Testis (tissue), 3 donors: ENCODE measurements around the gene UBA6. TPM values are rescaled to one million over a fixed set of nuclear protein-coding genes. Genes with fewer than 3 reads are reported as not detected.

Experiments
- DNase-seq: peaks from one replicate; pipeline ENCODE4 v3.0.0-alpha.2; 2019
- H3K27ac ChIP-seq, 2 donors: fragments of 200-600 bp; sonication (generic); one replicate each; pipeline ENCODE4 v1.5.1; 2019
- H3K27me3 ChIP-seq: fragments of 200-600 bp; sonication (generic); one replicate; pipeline ENCODE4 v1.5.1; 2019
- H3K36me3 ChIP-seq: fragments of 200-600 bp; sonication (generic); one replicate; pipeline ENCODE4 v1.5.1; 2017; ENCODE audit warnings: low read depth; ENCODE audit errors: missing control alignments
- H3K4me1 ChIP-seq: fragments of 200-600 bp; sonication (generic); one replicate; pipeline ENCODE4 v1.5.1; 2019
- H3K4me3 ChIP-seq, 2 donors: fragments of 200-600 bp; sonication (generic); one replicate each; pipeline ENCODE4 v1.5.1; 2017 to 2019
- H3K9me3 ChIP-seq: fragments of 200-600 bp; sonication (generic); one replicate; pipeline ENCODE4 v1.5.1; 2017
- CTCF ChIP-seq, 3 experiments: fragments of 450-650 bp in 2 of 3; fragments of 200-600 bp in 1 of 3; sonication (generic) in 1 of 3; IDR thresholded peaks; one replicate each; pipeline ENCODE4 v1.5.1; 2016 to 2019; ENCODE audit warnings: antibody characterized with exemption in 3 of 3, mild to moderate bottlenecking in 2 of 3, moderate library complexity in 1 of 3
- POLR2A ChIP-seq: fragments of 450-650 bp; IDR thresholded peaks from one replicate; pipeline ENCODE4 v1.6.1; 2017; ENCODE audit warnings: antibody characterized with exemption, mild to moderate bottlenecking, moderate library complexity
- WGBS, 2 donors: methylation state at CpG; one replicate each; pipeline ENCODE4 v1.1.5; 2018; 5-methylcytosine and 5-hydroxymethylcytosine counted together
- intact Hi-C: fragments of 100-400 bp; cut with DNase I; formaldehyde crosslinking; loops from one replicate; pipeline ENCODE4 v1.15.1; 2023; ENCODE audit warnings: low total_unique reads
- polyA plus RNA-seq: library from polyadenylated mRNA; stranded (reverse); fragments of 350-450 nt; fragmentation: Illumina TruSeq; extraction: RNeasy Lipid Tissue Mini Kit (QIAGEN cat#74804); gene quantifications from one replicate; pipeline ENCODE4 v1.2.3, GENCODE V29; 2014; ENCODE audit warnings: low read depth, low replicate concordance; ENCODE audit not compliant: insufficient read depth
- total RNA-seq, 2 donors: library from RNA; depleted of rRNA; stranded (reverse); fragments of >200 nt; gene quantifications; one replicate each; pipeline ENCODE4 v1.2.3, GENCODE V29; 2016

The UBA6 gene
- total and polyA plus RNA-seq, 3 donors from 2014 or later = 19.7 to 86.8 (median 76.2) TPM

DNA sequence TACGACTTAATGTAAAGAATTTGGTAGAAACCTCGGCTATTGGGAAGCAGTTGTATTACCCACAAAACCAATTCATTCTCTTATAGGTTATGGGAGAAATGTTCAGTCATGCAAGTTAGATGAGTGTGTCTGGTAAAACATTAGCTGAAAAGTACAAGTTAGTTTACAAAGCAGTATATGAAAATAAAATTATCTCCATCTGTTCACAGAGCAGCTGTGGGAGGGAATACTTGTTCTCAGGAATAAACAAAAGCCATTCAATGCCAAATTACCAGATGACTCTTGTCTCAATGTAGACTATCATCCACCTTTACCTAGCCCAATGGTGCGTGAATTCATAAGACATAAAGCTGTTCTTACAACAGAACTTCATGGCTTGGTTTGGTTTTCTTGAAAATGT lies 113.8 kb downstream of the UBA6 start:
- Histone ChIP-seq H3K9me3 (no peaks in the 10 kb centered on the region), H3K36me3 (no peaks in the 10 kb centered on the region), H3K27me3 (no peaks in the 10 kb centered on the region), H3K4me3 (no peak overlapping the region), H3K4me1 (no peaks in the 10 kb centered on the region), H3K27ac (no peak overlapping the region)
- TF ChIP-seq POLR2A = no peak
- no peak for TF ChIP-seq CTCF (IDR thresholded peaks at IDR 0.05)
- no peak for DNase-seq
- WGBS, 2 donors = 90 to 92% methylated on average over 3 of the region's 3 CpGs
- intact Hi-C loops = no loop called here

GRCh38 chr4:67584496-67584895 lies 116.5 kb downstream of the UBA6 start:
- Histone ChIP-seq H3K4me3 (no peak overlapping the region), H3K4me1 (no peaks in the 10 kb centered on the region), H3K27ac (no peak overlapping the region), H3K27me3 (no peaks in the 10 kb centered on the region), H3K36me3 (no peaks in the 10 kb centered on the region), H3K9me3 (no peaks in the 10 kb centered on the region)
- DNase-seq = no peak
- intact Hi-C loops = no loop called here
- TF ChIP-seq CTCF (IDR thresholded peaks at IDR 0.05) = no peak

- no peak for TF ChIP-seq POLR2A
- no peak for TF ChIP-seq CTCF (IDR thresholded peaks at IDR 0.05)
- Histone ChIP-seq H3K4me3 (no peak overlapping the region), H3K9me3 (no peaks in the 10 kb centered on the region), H3K4me1 (no peaks in the 10 kb centered on the region), H3K27ac (no peak overlapping the region), H3K36me3 (no peaks in the 10 kb centered on the region), H3K27me3 (no peaks in the 10 kb centered on the region)
- 48 to 64% methylated on average over 2 of the region's 2 CpGs for WGBS, 2 donors
- intact Hi-C loops = no loop called here
- DNase-seq = no peak
Measured at GRCh38 chr4:67581913-67582312, 119.0 kb downstream of the UBA6 start.

GRCh38 chr4:67581208-67581857 lies 119.6 kb downstream of the UBA6 start:
- H3K4me1 ChIP-seq = no peaks in the 10 kb centered on the region
- no peak for TF ChIP-seq CTCF (IDR thresholded peaks at IDR 0.05)
- 76 to 80% methylated on average over 8 of the region's 8 CpGs for WGBS, 2 donors
- no peaks in the 10 kb centered on the region for H3K9me3 ChIP-seq
- intact Hi-C loops = no loop called here
- DNase-seq = no peak
- no peak overlapping the region for H3K27ac ChIP-seq
- H3K36me3 ChIP-seq = no peaks in the 10 kb centered on the region
- H3K27me3 ChIP-seq = no peaks in the 10 kb centered on the region
- no peak overlapping the region for H3K4me3 ChIP-seq

- TF ChIP-seq POLR2A (no peak), CTCF (IDR thresholded peaks at IDR 0.05) (no peak)
- H3K27ac ChIP-seq = no peak overlapping the region
- no peak for DNase-seq
- intact Hi-C loops = no loop called here
- WGBS, 2 donors = 67 to 96% methylated on average over 3 of the region's 3 CpGs
- no peaks in the 10 kb centered on the region for H3K27me3 ChIP-seq
- H3K9me3 ChIP-seq = no peaks in the 10 kb centered on the region
- H3K36me3 ChIP-seq = no peaks in the 10 kb centered on the region
- no peak overlapping the region for H3K4me3 ChIP-seq
- no peaks in the 10 kb centered on the region for H3K4me1 ChIP-seq
Measured at GRCh38 chr4:67580577-67580976, 120.4 kb downstream of the UBA6 start.
